ENCODE measurements around the gene MVB12B. TPM values are rescaled to one million over a fixed set of nuclear protein-coding genes. Genes with fewer than 3 reads are reported as not detected.
A peak's percentile ranks its signal among the peaks of the same experiment; 100 is the strongest.

Gene MVB12B
- total RNA-seq, 1 experiment from 2014 or later: 5.7 TPM

DNA sequence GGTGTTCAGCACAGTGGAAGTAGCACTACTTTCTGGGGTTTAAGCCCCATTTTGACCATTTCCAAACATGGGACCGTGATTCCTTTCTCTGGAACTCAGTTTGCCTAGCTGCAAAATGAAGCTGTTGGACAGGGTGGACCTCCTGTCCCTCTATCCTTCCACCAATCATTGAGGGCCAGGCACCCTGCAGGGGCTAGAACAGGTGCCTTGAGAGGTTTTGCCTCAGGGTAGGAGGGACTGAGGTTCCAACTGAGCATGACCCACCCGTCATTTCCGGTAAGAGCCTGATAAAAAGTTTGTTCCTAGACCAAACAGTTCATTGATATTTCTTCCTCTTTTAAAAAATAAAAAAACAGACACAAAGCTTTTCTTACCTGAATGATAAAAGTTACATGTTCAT lies 116.5 kb downstream of the MVB12B start (continued):
- TF ChIP-seq, protein P1, sequence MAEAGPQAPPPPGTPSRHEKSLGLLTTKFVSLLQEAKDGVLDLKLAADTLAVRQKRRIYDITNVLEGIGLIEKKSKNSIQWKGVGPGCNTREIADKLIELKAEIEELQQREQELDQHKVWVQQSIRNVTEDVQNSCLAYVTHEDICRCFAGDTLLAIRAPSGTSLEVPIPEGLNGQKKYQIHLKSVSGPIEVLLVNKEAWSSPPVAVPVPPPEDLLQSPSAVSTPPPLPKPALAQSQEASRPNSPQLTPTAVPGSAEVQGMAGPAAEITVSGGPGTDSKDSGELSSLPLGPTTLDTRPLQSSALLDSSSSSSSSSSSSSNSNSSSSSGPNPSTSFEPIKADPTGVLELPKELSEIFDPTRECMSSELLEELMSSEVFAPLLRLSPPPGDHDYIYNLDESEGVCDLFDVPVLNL (CRISPR knock-in tag; IDR thresholded peaks at IDR 0.05; ENCODE audit: borderline replicate concordance, low read depth): no peak
- TF ChIP-seq ZNF219 (CRISPR knock-in tag; IDR thresholded peaks at IDR 0.05; ENCODE audit: borderline replicate concordance) (no peak), NR1H2 (CRISPR knock-in tag; IDR thresholded peaks at IDR 0.05) (no peak), TEAD1 (CRISPR knock-in tag; IDR thresholded peaks at IDR 0.05) (no peak), ZNF263 (CRISPR knock-in tag; IDR thresholded peaks at IDR 0.05; ENCODE audit: low read depth) (no peak)
- TF ChIP-seq, protein P2, sequence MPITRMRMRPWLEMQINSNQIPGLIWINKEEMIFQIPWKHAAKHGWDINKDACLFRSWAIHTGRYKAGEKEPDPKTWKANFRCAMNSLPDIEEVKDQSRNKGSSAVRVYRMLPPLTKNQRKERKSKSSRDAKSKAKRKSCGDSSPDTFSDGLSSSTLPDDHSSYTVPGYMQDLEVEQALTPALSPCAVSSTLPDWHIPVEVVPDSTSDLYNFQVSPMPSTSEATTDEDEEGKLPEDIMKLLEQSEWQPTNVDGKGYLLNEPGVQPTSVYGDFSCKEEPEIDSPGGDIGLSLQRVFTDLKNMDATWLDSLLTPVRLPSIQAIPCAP (CRISPR knock-in tag; IDR thresholded peaks at IDR 0.05): no peak

DNA sequence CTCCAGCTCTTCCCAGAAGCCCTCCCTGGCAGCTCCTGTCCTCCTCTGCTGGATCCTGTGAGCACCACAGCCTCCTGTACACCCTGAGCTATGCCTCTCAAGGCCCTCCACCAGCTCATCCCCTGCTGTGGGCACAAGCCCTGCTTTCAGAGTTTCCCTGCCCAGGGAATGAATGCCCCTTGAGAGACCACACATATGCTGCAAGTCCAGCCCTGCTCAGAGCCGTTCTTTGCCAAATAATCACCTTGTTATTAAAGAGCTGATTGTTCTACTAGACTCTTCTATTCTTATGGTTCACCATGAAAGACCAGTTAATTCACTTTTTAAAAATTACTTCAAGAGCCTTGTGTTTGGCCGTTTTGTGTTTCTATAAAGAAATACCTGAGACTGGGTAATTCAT lies 121.5 kb downstream of the MVB12B start:
- Mint-ChIP-seq H3K27me3 (ENCODE audit: low read depth) (no peaks in the 10 kb centered on the region), H3K27ac (no peak overlapping the region), H3K4me1 (peaks cover 13% of the 10 kb centered on the region), H3K36me3 (no peaks in the 10 kb centered on the region), H3K9me3 (no peaks in the 10 kb centered on the region), H3K4me3 (no peak overlapping the region)
- TF ChIP-seq, protein P3, sequence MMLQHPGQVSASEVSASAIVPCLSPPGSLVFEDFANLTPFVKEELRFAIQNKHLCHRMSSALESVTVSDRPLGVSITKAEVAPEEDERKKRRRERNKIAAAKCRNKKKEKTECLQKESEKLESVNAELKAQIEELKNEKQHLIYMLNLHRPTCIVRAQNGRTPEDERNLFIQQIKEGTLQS (CRISPR knock-in tag; conservative IDR thresholded peaks at IDR 0.05): no peak
- no peak for TF ChIP-seq ZNF396 (CRISPR knock-in tag; IDR thresholded peaks at IDR 0.05; ENCODE audit: borderline replicate concordance)
- TF ChIP-seq, protein P2 (CRISPR knock-in tag; IDR thresholded peaks at IDR 0.05): no peak
- TF ChIP-seq, protein P4, sequence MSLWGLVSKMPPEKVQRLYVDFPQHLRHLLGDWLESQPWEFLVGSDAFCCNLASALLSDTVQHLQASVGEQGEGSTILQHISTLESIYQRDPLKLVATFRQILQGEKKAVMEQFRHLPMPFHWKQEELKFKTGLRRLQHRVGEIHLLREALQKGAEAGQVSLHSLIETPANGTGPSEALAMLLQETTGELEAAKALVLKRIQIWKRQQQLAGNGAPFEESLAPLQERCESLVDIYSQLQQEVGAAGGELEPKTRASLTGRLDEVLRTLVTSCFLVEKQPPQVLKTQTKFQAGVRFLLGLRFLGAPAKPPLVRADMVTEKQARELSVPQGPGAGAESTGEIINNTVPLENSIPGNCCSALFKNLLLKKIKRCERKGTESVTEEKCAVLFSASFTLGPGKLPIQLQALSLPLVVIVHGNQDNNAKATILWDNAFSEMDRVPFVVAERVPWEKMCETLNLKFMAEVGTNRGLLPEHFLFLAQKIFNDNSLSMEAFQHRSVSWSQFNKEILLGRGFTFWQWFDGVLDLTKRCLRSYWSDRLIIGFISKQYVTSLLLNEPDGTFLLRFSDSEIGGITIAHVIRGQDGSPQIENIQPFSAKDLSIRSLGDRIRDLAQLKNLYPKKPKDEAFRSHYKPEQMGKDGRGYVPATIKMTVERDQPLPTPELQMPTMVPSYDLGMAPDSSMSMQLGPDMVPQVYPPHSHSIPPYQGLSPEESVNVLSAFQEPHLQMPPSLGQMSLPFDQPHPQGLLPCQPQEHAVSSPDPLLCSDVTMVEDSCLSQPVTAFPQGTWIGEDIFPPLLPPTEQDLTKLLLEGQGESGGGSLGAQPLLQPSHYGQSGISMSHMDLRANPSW (CRISPR knock-in tag; conservative IDR thresholded peaks at IDR 0.05; ENCODE audit: low read depth): no peak
- CTCF ChIA-PET: interaction anchor here (1.4 to 1.8 kb wide), 2 partner anchors 43 to 49 kb away, joined by 4 to 5 read pairs; no protein-coding TSS in a partner anchor
- POLR2A ChIA-PET: no interaction called here
- ATAC-seq (no peak), DNase-seq (ENCODE audit: low spot score) (no peak)

DNA sequence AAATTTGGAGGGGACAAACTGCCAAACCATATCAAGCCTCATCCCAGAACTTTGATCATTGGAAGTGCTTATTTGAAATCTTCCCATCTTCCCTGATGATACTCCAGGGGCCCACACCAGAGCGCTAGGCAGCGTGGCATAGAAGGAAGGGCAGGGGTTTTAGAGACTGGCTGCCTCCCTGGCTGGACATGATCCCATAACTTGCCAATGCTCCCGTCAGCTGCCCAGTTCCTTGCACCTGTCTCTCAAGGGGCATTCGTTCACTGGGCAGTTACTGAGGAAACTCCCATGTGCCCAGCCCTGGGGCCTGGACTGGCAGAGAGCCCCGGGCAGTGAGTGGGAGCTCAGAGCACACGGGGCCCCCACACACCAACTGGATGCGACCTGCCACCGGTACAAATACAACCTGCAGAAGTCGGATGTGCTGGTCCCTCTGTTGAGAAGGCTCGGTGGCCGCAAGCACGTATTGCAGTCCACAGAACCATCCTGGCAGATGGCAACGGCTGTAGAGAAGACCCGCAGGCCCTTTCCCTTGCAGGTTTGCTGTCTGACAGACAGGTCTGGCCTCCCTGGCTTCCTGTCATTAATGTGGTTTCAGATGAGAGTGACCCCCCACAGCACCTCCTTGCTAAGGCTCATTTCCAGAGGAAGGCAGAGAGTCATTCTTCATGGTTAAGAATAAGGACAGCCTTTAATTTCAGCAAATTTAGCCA lies 122.4 kb downstream of the MVB12B start:
- ChIA-PET POLR2A (no interaction called here), CTCF (interaction anchor here (1.2 to 1.4 kb wide), 2 partner anchors 42 to 109 kb away, joined by 3 to 4 read pairs; no protein-coding TSS in a partner anchor)

More for the DNA sequence above, 122.4 kb downstream of the MVB12B start:
- H3K27ac Mint-ChIP-seq: no peak overlapping the region
- ATAC-seq: peak; percentile 61
- H3K36me3 Mint-ChIP-seq: no peaks in the 10 kb centered on the region
- TF ChIP-seq, protein P5, sequence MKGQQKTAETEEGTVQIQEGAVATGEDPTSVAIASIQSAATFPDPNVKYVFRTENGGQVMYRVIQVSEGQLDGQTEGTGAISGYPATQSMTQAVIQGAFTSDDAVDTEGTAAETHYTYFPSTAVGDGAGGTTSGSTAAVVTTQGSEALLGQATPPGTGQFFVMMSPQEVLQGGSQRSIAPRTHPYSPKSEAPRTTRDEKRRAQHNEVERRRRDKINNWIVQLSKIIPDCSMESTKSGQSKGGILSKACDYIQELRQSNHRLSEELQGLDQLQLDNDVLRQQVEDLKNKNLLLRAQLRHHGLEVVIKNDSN (CRISPR knock-in tag; IDR thresholded peaks at IDR 0.05): no peak
- TF ChIP-seq PRRX2 (CRISPR knock-in tag; IDR thresholded peaks at IDR 0.05) (no peak), RELA (CRISPR knock-in tag; IDR thresholded peaks at IDR 0.05; ENCODE audit: borderline replicate concordance) (no peak), SP1 (CRISPR knock-in tag; conservative IDR thresholded peaks at IDR 0.05) (no peak), CREB1 (CRISPR knock-in tag; IDR thresholded peaks at IDR 0.05) (no peak)
- TF ChIP-seq, protein P4 (CRISPR knock-in tag; conservative IDR thresholded peaks at IDR 0.05; ENCODE audit: low read depth): no peak
- TF ChIP-seq, protein P6, sequence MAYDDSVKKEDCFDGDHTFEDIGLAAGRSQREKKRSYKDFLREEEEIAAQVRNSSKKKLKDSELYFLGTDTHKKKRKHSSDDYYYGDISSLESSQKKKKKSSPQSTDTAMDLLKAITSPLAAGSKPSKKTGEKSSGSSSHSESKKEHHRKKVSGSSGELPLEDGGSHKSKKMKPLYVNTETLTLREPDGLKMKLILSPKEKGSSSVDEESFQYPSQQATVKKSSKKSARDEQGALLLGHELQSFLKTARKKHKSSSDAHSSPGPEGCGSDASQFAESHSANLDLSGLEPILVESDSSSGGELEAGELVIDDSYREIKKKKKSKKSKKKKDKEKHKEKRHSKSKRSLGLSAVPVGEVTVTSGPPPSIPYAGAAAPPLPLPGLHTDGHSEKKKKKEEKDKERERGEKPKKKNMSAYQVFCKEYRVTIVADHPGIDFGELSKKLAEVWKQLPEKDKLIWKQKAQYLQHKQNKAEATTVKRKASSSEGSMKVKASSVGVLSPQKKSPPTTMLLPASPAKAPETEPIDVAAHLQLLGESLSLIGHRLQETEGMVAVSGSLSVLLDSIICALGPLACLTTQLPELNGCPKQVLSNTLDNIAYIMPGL (CRISPR knock-in tag; IDR thresholded peaks at IDR 0.05): no peak
- peaks cover 16% of the 10 kb centered on the region for H3K4me1 Mint-ChIP-seq
- no peaks in the 10 kb centered on the region for H3K9me3 Mint-ChIP-seq
- H3K27me3 Mint-ChIP-seq (ENCODE audit: low read depth): no peaks in the 10 kb centered on the region
- H3K4me3 Mint-ChIP-seq: no peak overlapping the region
- peak; percentile 26 for DNase-seq (ENCODE audit: low spot score)

Data from WTC11 (cell line).